B cell (primary cell): ENCODE data around the gene MAP2K7.

Experiments used
- CTCF ChIP-seq: fragments of 200-600 bp; IDR thresholded peaks from one replicate; pipeline ENCODE4 v1.8.0; 2022; ENCODE audit warnings: antibody characterized with exemption, mild to moderate bottlenecking
- EZH2 ChIP-seq: IDR thresholded peaks from 2 replicates; pipeline ENCODE4 v1.6.1; 2012; ENCODE audit warnings: borderline replicate concordance, low read depth, mild to moderate bottlenecking, moderate library complexity, low read length; ENCODE audit not compliant: insufficient read depth, poor library complexity, severe bottlenecking

GRCh38 chr19:7934766-7935165 lies 31.1 kb downstream of the MAP2K7 start:
- TF ChIP-seq CTCF (no peak), EZH2 (no peak)
